ENCODE data around the gene PDK3. TPM values are rescaled to one million over a fixed set of nuclear protein-coding genes. Genes with fewer than 3 reads are reported as not detected.

The PDK3 gene
- total and polyA plus RNA-seq, 4 donors: 4.6 to 18.9 (median 12.1) TPM

- WGBS, 2 donors: 83% methylated on average over 3 of the region's 3 CpGs
- no peaks in the 10 kb centered on the region for H3K9me3 ChIP-seq (ENCODE audit: control insufficient read depth in 4 of 4, insufficient read depth in 3 of 4, low read length in 3 of 4)
- DNase-seq (no peak), ATAC-seq (ENCODE audit: insufficient read depth, low FRiP score) (no peak)
- peaks cover 0 to 5% (median 0%) of the 10 kb centered on the region in 5 donors for H3K4me1 ChIP-seq (ENCODE audit: control insufficient read depth in 5 of 5, insufficient read depth in 5 of 5, low read length in 5 of 5)
- H3K36me3 ChIP-seq (ENCODE audit: control insufficient read depth in 4 of 4, insufficient read depth in 4 of 4, low read length in 4 of 4): no peaks in the 10 kb centered on the region
- TF ChIP-seq CTCF (IDR thresholded peaks at IDR 0.05; ENCODE audit: control extremely low read depth, extremely low read depth): no peak
- H3K4me3 ChIP-seq: no peak overlapping the region
- H3K9ac ChIP-seq (ENCODE audit: insufficient read depth in 1 of 2, low read length in 2 of 2): no peak overlapping the region
- peaks cover 0 to 23% (median 15%) of the 10 kb centered on the region in 3 donors for H3K27me3 ChIP-seq (ENCODE audit: control insufficient read depth in 3 of 3, insufficient read depth in 3 of 3, low read length in 2 of 3)
- no peak overlapping the region for H3K27ac ChIP-seq (ENCODE audit: low read depth in 1 of 2, low read length in 1 of 2)
These were observed 2.0 kb upstream of the PDK3 start for GRCh38 chrX:24463077-24463476.

GRCh38 chrX:24464498-24464835 lies 619 bp upstream of the PDK3 start:
- Histone ChIP-seq H3K4me1 (ENCODE audit: control insufficient read depth in 5 of 5, insufficient read depth in 5 of 5, low read length in 5 of 5) (peaks cover 0 to 5% (median 0%) of the 10 kb centered on the region in 5 donors), H3K9me3 (ENCODE audit: control insufficient read depth in 4 of 4, insufficient read depth in 3 of 4, low read length in 3 of 4) (no peaks in the 10 kb centered on the region), H3K36me3 (ENCODE audit: control insufficient read depth in 4 of 4, insufficient read depth in 4 of 4, low read length in 4 of 4) (no peaks in the 10 kb centered on the region), H3K4me3 (peak overlapping the region; percentile 45), H3K27me3 (ENCODE audit: control insufficient read depth in 3 of 3, insufficient read depth in 3 of 3, low read length in 2 of 3) (peaks cover 0 to 16% (median 11%) of the 10 kb centered on the region in 3 donors), H3K27ac (ENCODE audit: low read depth in 1 of 2, low read length in 1 of 2) (peak overlapping the region in 1 of 2 donors; percentile 88), H3K9ac (ENCODE audit: insufficient read depth in 1 of 2, low read length in 2 of 2) (peak overlapping the region in 1 of 2 donors; percentile 68)
- DNase-seq (no peak), ATAC-seq (ENCODE audit: insufficient read depth, low FRiP score) (no peak)
- TF ChIP-seq CTCF (IDR thresholded peaks at IDR 0.05; ENCODE audit: control extremely low read depth, extremely low read depth): no peak
- 0 to 32% methylated on average over 5 of the region's 5 CpGs for WGBS, 2 donors

- 0 to 42% methylated on average over 8 to 25 of the region's 25 CpGs for WGBS, 2 donors
- Histone ChIP-seq H3K36me3 (ENCODE audit: control insufficient read depth in 4 of 4, insufficient read depth in 4 of 4, low read length in 4 of 4) (no peaks in the 10 kb centered on the region), H3K4me3 (peak overlapping the region; percentile 65), H3K4me1 (ENCODE audit: control insufficient read depth in 5 of 5, insufficient read depth in 5 of 5, low read length in 5 of 5) (peaks cover 0 to 5% (median 0%) of the 10 kb centered on the region in 5 donors), H3K27ac (ENCODE audit: low read depth in 1 of 2, low read length in 1 of 2) (peak overlapping the region; percentile 36 to 91), H3K9me3 (ENCODE audit: control insufficient read depth in 4 of 4, insufficient read depth in 3 of 4, low read length in 3 of 4) (no peaks in the 10 kb centered on the region), H3K9ac (ENCODE audit: insufficient read depth in 1 of 2, low read length in 2 of 2) (peak overlapping the region; percentile 16 to 55), H3K27me3 (ENCODE audit: control insufficient read depth in 3 of 3, insufficient read depth in 3 of 3, low read length in 2 of 3) (peaks cover 0 to 15% (median 6%) of the 10 kb centered on the region in 3 donors)
- ATAC-seq (ENCODE audit: insufficient read depth, low FRiP score) (peak; percentile 15), DNase-seq (peak in 2 of 3 donors; percentile 7 to 11)
- TF ChIP-seq CTCF (IDR thresholded peaks at IDR 0.05; ENCODE audit: control extremely low read depth, extremely low read depth): no peak
These were observed 413 bp downstream of the PDK3 start for GRCh38 chrX:24465532-24465865.

- H3K27ac ChIP-seq (ENCODE audit: low read depth in 1 of 2, low read length in 1 of 2): no peak overlapping the region
These were observed 939 bp downstream of the PDK3 start for GRCh38 chrX:24466025-24466424.

More at GRCh38 chrX:24466025-24466424, 939 bp downstream of the PDK3 start:
- 33 to 51% methylated on average over 8 to 11 of the region's 11 CpGs for WGBS, 2 donors
- Histone ChIP-seq H3K9ac (ENCODE audit: insufficient read depth in 1 of 2, low read length in 2 of 2) (peak overlapping the region in 1 of 2 donors; percentile 19), H3K4me1 (ENCODE audit: control insufficient read depth in 5 of 5, insufficient read depth in 5 of 5, low read length in 5 of 5) (peaks cover 0 to 5% (median 0%) of the 10 kb centered on the region in 5 donors), H3K9me3 (ENCODE audit: control insufficient read depth in 4 of 4, insufficient read depth in 3 of 4, low read length in 3 of 4) (no peaks in the 10 kb centered on the region), H3K4me3 (no peak overlapping the region), H3K36me3 (ENCODE audit: control insufficient read depth in 4 of 4, insufficient read depth in 4 of 4, low read length in 4 of 4) (no peaks in the 10 kb centered on the region), H3K27me3 (ENCODE audit: control insufficient read depth in 3 of 3, insufficient read depth in 3 of 3, low read length in 2 of 3) (peaks cover 0 to 15% (median 6%) of the 10 kb centered on the region in 3 donors)
- ATAC-seq (ENCODE audit: insufficient read depth, low FRiP score): no peak
- DNase-seq: no peak
- TF ChIP-seq CTCF (IDR thresholded peaks at IDR 0.05; ENCODE audit: control extremely low read depth, extremely low read depth): no peak
